Sigmoid colon (tissue), 4 donors: ENCODE measurements around the gene SAMD14.

Source experiments
- CTCF ChIP-seq, 4 experiments: fragments of 450-650 bp in 3 of 4; fragments of 200-600 bp in 1 of 4; IDR thresholded peaks; one replicate each; pipeline ENCODE4 v1.5.1; 2016 to 2019; ENCODE audit warnings: antibody characterized with exemption in 4 of 4, mild to moderate bottlenecking in 3 of 4, moderate library complexity in 2 of 4
- EP300 ChIP-seq, 4 donors: sonication (generic); formaldehyde crosslinking; IDR thresholded peaks; one replicate each; pipeline ENCODE4 v1.6.1; 2017; ENCODE audit warnings: antibody characterized with exemption in 4 of 4
- POLR2A ChIP-seq, 2 donors: fragments of 450-650 bp; IDR thresholded peaks; one replicate each; pipeline ENCODE4 v1.6.1; 2016; ENCODE audit warnings: antibody characterized with exemption in 2 of 2, mild to moderate bottlenecking in 2 of 2, moderate library complexity in 2 of 2

- no peak for TF ChIP-seq EP300 (IDR thresholded peaks at IDR 0.05)
- TF ChIP-seq POLR2A (IDR thresholded peaks at IDR 0.05), result no peak
- TF ChIP-seq CTCF (IDR thresholded peaks at IDR 0.05), result no peak
These were observed 24.6 kb upstream of the SAMD14 start for GRCh38 chr17:50154604-50155003.
